NCI-H2171 (cell line): ENCODE results near the gene RGS6.

Experiments
- DNase-seq: peaks from one replicate; lab custom pipeline; 2025; lab: John Stamatoyannopoulos, UW

The RGS6 gene

GRCh38 chr14:71947947-71948500, 15.8 kb downstream of the RGS6 start:
- DNase-seq, result no peak

GRCh38 chr14:71952381-71953363, 20.4 kb downstream of the RGS6 start:
- DNase-seq, result no peak

- DNase-seq, result no peak
These were observed 24.8 kb downstream of the RGS6 start for GRCh38 chr14:71956920-71957563.

- DNase-seq, result no peak
These were observed 26.8 kb downstream of the RGS6 start for GRCh38 chr14:71959055-71959454.

- DNase-seq, result no peak
These were observed 28.5 kb downstream of the RGS6 start for GRCh38 chr14:71960494-71961353.

GRCh38 chr14:71961972-71962371, 29.7 kb downstream of the RGS6 start:
- DNase-seq, result no peak

- DNase-seq, result no peak
These were observed 32.5 kb downstream of the RGS6 start for GRCh38 chr14:71964716-71965115.

GRCh38 chr14:71966528-71966927, 34.3 kb downstream of the RGS6 start:
- DNase-seq, result no peak

GRCh38 chr14:71967704-71968103, 35.5 kb downstream of the RGS6 start:
- DNase-seq, result no peak

GRCh38 chr14:71970272-71970671, 38.0 kb downstream of the RGS6 start:
- DNase-seq, result no peak

GRCh38 chr14:71985538-71986189, 53.4 kb downstream of the RGS6 start:
- no peak for DNase-seq

GRCh38 chr14:71988476-71988875, 56.2 kb downstream of the RGS6 start:
- no peak for DNase-seq

- no peak for DNase-seq
These were observed 56.7 kb downstream of the RGS6 start for GRCh38 chr14:71988939-71989338.

GRCh38 chr14:71994416-71994815, 62.2 kb downstream of the RGS6 start:
- DNase-seq, result no peak

- DNase-seq, result no peak
These were observed 63.5 kb downstream of the RGS6 start for GRCh38 chr14:71995741-71996140.

GRCh38 chr14:71996610-71997009, 64.4 kb downstream of the RGS6 start:
- DNase-seq, result no peak

- no peak for DNase-seq
These were observed 68.7 kb downstream of the RGS6 start for GRCh38 chr14:72000907-72001306.

- DNase-seq, result no peak
These were observed 70.5 kb downstream of the RGS6 start for GRCh38 chr14:72002731-72003130.

GRCh38 chr14:72008666-72009065, 76.4 kb downstream of the RGS6 start:
- no peak for DNase-seq

GRCh38 chr14:72010474-72010873, 78.2 kb downstream of the RGS6 start:
- no peak for DNase-seq

GRCh38 chr14:72013721-72014345, 81.6 kb downstream of the RGS6 start:
- no peak for DNase-seq
